WTC11 (cell line): Measurements from ENCODE around the gene HLA-DRB5. TPM values are rescaled to one million over a fixed set of nuclear protein-coding genes. Genes with fewer than 3 reads are reported as not detected.

Experiments used
- ATAC-seq: fragments of 200-7000 bp; cut with Tn5 transposase; 2 replicates; pipeline ENCODE4 v1.10.0; 2021; ENCODE audit warnings: mild to moderate bottlenecking, moderate library complexity
- CTCF ChIA-PET: fragments of 300-600 bp; sonication (Branson Sonifier 250); formaldehyde crosslinking; loops from one replicate; lab custom pipeline; 2021; ENCODE audit warnings: antibody characterized with exemption; lab: Charles Lee
- POLR2A ChIA-PET: fragments of 350-600 bp; sonication (Branson Sonifier 250); formaldehyde crosslinking; loops from one replicate; lab custom pipeline; 2021; ENCODE audit warnings: antibody characterized with exemption; lab: Charles Lee
- DNase-seq: peaks from one replicate; pipeline ENCODE4 v3.0.0; 2021; ENCODE audit warnings: low spot score
- H3K27ac Mint-ChIP-seq: 2 replicates; pipeline ENCODE4 v1.8.0; 2021; ENCODE audit warnings: mixed read lengths
- H3K27me3 Mint-ChIP-seq: 2 replicates; pipeline ENCODE4 v1.8.0; 2021; ENCODE audit warnings: low read depth, mild to moderate bottlenecking, moderate library complexity, mixed read lengths
- H3K36me3 Mint-ChIP-seq: 2 replicates; pipeline ENCODE4 v1.8.0; 2021; ENCODE audit warnings: mixed read lengths
- H3K4me1 Mint-ChIP-seq: 2 replicates; pipeline ENCODE4 v1.8.0; 2022; ENCODE audit warnings: mixed read lengths
- H3K4me3 Mint-ChIP-seq: 2 replicates; pipeline ENCODE4 v1.8.0; 2021; ENCODE audit warnings: mild to moderate bottlenecking, moderate library complexity, mixed read lengths
- H3K9me3 Mint-ChIP-seq: 2 replicates; pipeline ENCODE4 v1.8.0; 2021; ENCODE audit warnings: mixed read lengths
- ATF1 ChIP-seq: sonication (generic); formaldehyde crosslinking; IDR thresholded peaks from 2 replicates; pipeline ENCODE4 v1.8.1; 2023; ENCODE audit warnings: mild to moderate bottlenecking, moderate library complexity, missing genetic modification reagents
- ATF2 ChIP-seq: sonication (generic); formaldehyde crosslinking; IDR thresholded peaks from 2 replicates; pipeline ENCODE4 v1.8.1; 2022; ENCODE audit warnings: low read depth, missing genetic modification reagents, borderline replicate concordance
- CREM ChIP-seq: sonication (generic); formaldehyde crosslinking; IDR thresholded peaks from 2 replicates; pipeline ENCODE4 v1.8.1; 2022; ENCODE audit warnings: mild to moderate bottlenecking, missing genetic modification reagents, moderate library complexity
- CTCF ChIP-seq: fragments of 200-600 bp; IDR thresholded peaks from 2 replicates; pipeline ENCODE4 v1.8.0; 2022; ENCODE audit warnings: antibody characterized with exemption
- ETV6 ChIP-seq: sonication (generic); formaldehyde crosslinking; IDR thresholded peaks from 2 replicates; pipeline ENCODE4 v1.8.1; 2022; ENCODE audit warnings: mild to moderate bottlenecking, missing genetic modification reagents
- FOXP4 ChIP-seq: sonication (generic); formaldehyde crosslinking; IDR thresholded peaks from 2 replicates; pipeline ENCODE4 v1.8.0; 2022; ENCODE audit warnings: mild to moderate bottlenecking, missing genetic modification reagents
- HMGA2 ChIP-seq: fragments of 250-450 bp; sonication (Bioruptor Pico); IDR thresholded peaks from 2 replicates; pipeline ENCODE4 v1.4.0; 2021; ENCODE audit warnings: mild to moderate bottlenecking, moderate library complexity
- JAZF1 ChIP-seq: fragments of 250-450 bp; sonication (Bioruptor Pico); IDR thresholded peaks from 2 replicates; pipeline ENCODE4 v1.9.0; 2021; ENCODE audit warnings: moderate library complexity, mild to moderate bottlenecking, inconsistent platforms
- MLX ChIP-seq: sonication (generic); formaldehyde crosslinking; IDR thresholded peaks from 2 replicates; pipeline ENCODE4 v1.8.1; 2023; ENCODE audit warnings: mild to moderate bottlenecking, missing genetic modification reagents, moderate library complexity
- MXD4 ChIP-seq: fragments of 250-450 bp; sonication (Bioruptor Pico); IDR thresholded peaks from 2 replicates; pipeline ENCODE4 v1.8.0; 2021; ENCODE audit warnings: mild to moderate bottlenecking, moderate library complexity, borderline replicate concordance
- NR3C1 ChIP-seq: sonication (generic); formaldehyde crosslinking; conservative IDR thresholded peaks from 2 replicates; pipeline ENCODE4 v1.8.1; 2023; ENCODE audit warnings: low read depth, mild to moderate bottlenecking, missing genetic modification reagents
- OVOL2 ChIP-seq: fragments of 250-450 bp; sonication (Bioruptor Pico); IDR thresholded peaks from 2 replicates; pipeline ENCODE4 v1.9.0; 2021; ENCODE audit warnings: mild to moderate bottlenecking, borderline replicate concordance
- PRDM15 ChIP-seq: sonication (generic); formaldehyde crosslinking; IDR thresholded peaks from 2 replicates; pipeline ENCODE4 v1.8.0; 2022; ENCODE audit warnings: missing genetic modification reagents
- SOX15 ChIP-seq: fragments of 250-450 bp; sonication (Bioruptor Pico); IDR thresholded peaks from 2 replicates; pipeline ENCODE4 v1.9.0; 2021; ENCODE audit warnings: mild to moderate bottlenecking
- USF1 ChIP-seq: sonication (generic); formaldehyde crosslinking; IDR thresholded peaks from 2 replicates; pipeline ENCODE4 v1.8.0; 2022; ENCODE audit warnings: mild to moderate bottlenecking, missing genetic modification reagents
- ZMAT4 ChIP-seq: fragments of 250-450 bp; sonication (Bioruptor Pico); IDR thresholded peaks from 2 replicates; pipeline ENCODE4 v1.9.0; 2021; ENCODE audit warnings: mild to moderate bottlenecking
- ZNF121 ChIP-seq: sonication (generic); formaldehyde crosslinking; IDR thresholded peaks from 2 replicates; pipeline ENCODE4 v1.8.0; 2023; ENCODE audit warnings: missing genetic modification reagents
- ZNF138 ChIP-seq: sonication (generic); formaldehyde crosslinking; conservative IDR thresholded peaks from 2 replicates; pipeline ENCODE4 v1.8.1; 2022; ENCODE audit warnings: mild to moderate bottlenecking, moderate library complexity, missing genetic modification reagents
- ZNF219 ChIP-seq: sonication (generic); formaldehyde crosslinking; IDR thresholded peaks from 2 replicates; pipeline ENCODE4 v1.8.0; 2023; ENCODE audit warnings: missing genetic modification reagents, mild to moderate bottlenecking, borderline replicate concordance
- ZNF263 ChIP-seq: sonication (generic); formaldehyde crosslinking; IDR thresholded peaks from 2 replicates; pipeline ENCODE4 v1.8.1; 2022; ENCODE audit warnings: low read depth, mild to moderate bottlenecking, moderate library complexity, missing genetic modification reagents
- ZNF416 ChIP-seq: fragments of 250-450 bp; sonication (Bioruptor Pico); IDR thresholded peaks from 2 replicates; pipeline ENCODE4 v1.9.0; 2021; ENCODE audit warnings: mild to moderate bottlenecking, inconsistent platforms
- ZNF671 ChIP-seq: fragments of 250-450 bp; sonication (Bioruptor Pico); IDR thresholded peaks from 2 replicates; pipeline ENCODE4 v1.8.0; 2021; ENCODE audit warnings: mild to moderate bottlenecking
- total RNA-seq: library from RNA; stranded (reverse); gene quantifications from 3 replicates; pipeline ENCODE4 v1.2.3, GENCODE V29; 2021

The HLA-DRB5 gene
- total RNA-seq, 1 experiment from 2014 or later: not detected

GRCh38 chr6:32501016-32501415, 29.1 kb downstream of the HLA-DRB5 start:
- no peak for TF ChIP-seq CTCF
- no peak for TF ChIP-seq FOXP4 (CRISPR knock-in tag)
- TF ChIP-seq USF1: no peak
- TF ChIP-seq, all 79 proteins: peak for 0
- DNase-seq: no peak
- no peaks in the 10 kb centered on the region for H3K4me1 Mint-ChIP-seq
- H3K27me3 Mint-ChIP-seq: peaks cover 6% of the 10 kb centered on the region
- POLR2A ChIA-PET: no interaction called here
- peaks cover 9% of the 10 kb centered on the region for H3K9me3 Mint-ChIP-seq
- CTCF ChIA-PET: no interaction called here
- H3K27ac Mint-ChIP-seq: no peak overlapping the region
- no peaks in the 10 kb centered on the region for H3K36me3 Mint-ChIP-seq
- no peak for ATAC-seq
- H3K4me3 Mint-ChIP-seq: no peak overlapping the region

GRCh38 chr6:32492351-32492750, 37.7 kb downstream of the HLA-DRB5 start:
- H3K4me1 Mint-ChIP-seq: no peaks in the 10 kb centered on the region
- peaks cover 13% of the 10 kb centered on the region; the same call in 1 of the 2 replicates for H3K9me3 Mint-ChIP-seq
- no peaks in the 10 kb centered on the region for H3K36me3 Mint-ChIP-seq
- no peak for ATAC-seq
- DNase-seq: no peak
- TF ChIP-seq ZNF671 (CRISPR knock-in tag) (no peak), ETV6 (no peak)
- no peak overlapping the region for H3K27ac Mint-ChIP-seq
- H3K4me3 Mint-ChIP-seq: no peak overlapping the region
- CTCF ChIA-PET: no interaction called here
- POLR2A ChIA-PET: no interaction called here
- H3K27me3 Mint-ChIP-seq: peaks cover 32% of the 10 kb centered on the region

- peaks cover 13% of the 10 kb centered on the region; the same call in 1 of the 2 replicates for H3K9me3 Mint-ChIP-seq
- H3K27ac Mint-ChIP-seq: no peak overlapping the region
- H3K36me3 Mint-ChIP-seq: no peaks in the 10 kb centered on the region
- H3K4me1 Mint-ChIP-seq: no peaks in the 10 kb centered on the region
- CTCF ChIA-PET: no interaction called here
- ATAC-seq (no peak), DNase-seq (no peak)
- peaks cover 34% of the 10 kb centered on the region for H3K27me3 Mint-ChIP-seq
- no peak overlapping the region for H3K4me3 Mint-ChIP-seq
- POLR2A ChIA-PET: no interaction called here
- no peak for TF ChIP-seq ZNF263 (CRISPR knock-in tag)
- TF ChIP-seq ATF1: no peak
- TF ChIP-seq ZMAT4: no peak
- TF ChIP-seq ZNF416 (CRISPR knock-in tag): no peak
- no peak for TF ChIP-seq MXD4 (CRISPR knock-in tag)
- TF ChIP-seq MLX (CRISPR knock-in tag): no peak
- no peak for TF ChIP-seq ATF2
- no peak for TF ChIP-seq JAZF1 (CRISPR knock-in tag)
- no peak for TF ChIP-seq PRDM15
- TF ChIP-seq NR3C1: no peak
- no peak for TF ChIP-seq ZNF121 (CRISPR knock-in tag)
- TF ChIP-seq CREM (CRISPR knock-in tag): no peak
- TF ChIP-seq ZNF138 (CRISPR knock-in tag): no peak
- no peak for TF ChIP-seq ZNF219 (CRISPR knock-in tag)
- TF ChIP-seq OVOL2 (CRISPR knock-in tag): no peak
- TF ChIP-seq HMGA2: no peak
- TF ChIP-seq SOX15 (CRISPR knock-in tag): no peak
These were observed 38.4 kb downstream of the HLA-DRB5 start for GRCh38 chr6:32491700-32492099.
